Measurements from ENCODE around the gene PBX1.

PBX1 gene

GRCh38 chr1:164891615-164892014 is 332.6 kb downstream of the PBX1 start:
- DNase-seq = no peak

DNA sequence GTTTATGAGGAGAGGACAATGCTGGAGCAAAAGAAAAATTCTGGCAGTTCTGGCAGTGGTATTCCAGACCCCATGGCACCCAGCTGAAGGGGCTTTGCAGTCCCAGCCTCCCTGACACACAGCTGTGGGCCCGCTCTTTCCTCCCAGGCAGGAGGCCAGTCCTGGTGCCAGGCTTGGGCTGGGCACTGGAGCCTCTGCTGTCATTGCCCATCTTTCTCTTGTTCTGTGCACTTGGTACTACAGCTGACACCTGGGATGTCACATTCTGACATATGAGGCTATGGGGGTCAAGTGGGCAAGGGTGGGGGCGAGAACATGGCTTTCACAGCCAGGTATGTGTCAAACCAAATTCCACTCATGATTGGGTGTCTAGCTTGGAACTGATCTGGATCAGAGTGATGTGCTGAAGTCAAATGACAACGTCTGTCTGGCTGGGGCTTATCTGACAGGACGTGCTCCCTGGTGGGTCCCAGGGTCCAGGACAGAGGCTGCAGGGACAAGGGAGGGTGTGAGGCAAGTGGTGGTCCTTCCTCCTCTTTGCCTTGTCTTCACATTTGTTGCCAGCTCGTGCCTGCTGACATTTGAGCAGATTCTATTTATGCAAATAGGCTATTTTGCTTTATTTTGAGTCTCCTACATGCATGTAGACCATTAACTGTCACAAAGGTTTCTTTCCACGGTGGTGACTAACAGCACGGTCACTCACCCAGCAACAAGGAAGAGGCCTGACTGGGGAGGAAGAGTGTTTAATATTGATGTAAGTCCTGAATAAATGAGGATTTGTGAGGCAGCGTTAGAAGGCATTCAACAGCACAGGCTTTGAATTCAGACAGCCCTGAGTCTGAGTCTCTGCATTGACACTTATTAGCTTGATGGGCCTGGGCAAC is 336.3 kb downstream of the PBX1 start:
- no peak for DNase-seq

DNA sequence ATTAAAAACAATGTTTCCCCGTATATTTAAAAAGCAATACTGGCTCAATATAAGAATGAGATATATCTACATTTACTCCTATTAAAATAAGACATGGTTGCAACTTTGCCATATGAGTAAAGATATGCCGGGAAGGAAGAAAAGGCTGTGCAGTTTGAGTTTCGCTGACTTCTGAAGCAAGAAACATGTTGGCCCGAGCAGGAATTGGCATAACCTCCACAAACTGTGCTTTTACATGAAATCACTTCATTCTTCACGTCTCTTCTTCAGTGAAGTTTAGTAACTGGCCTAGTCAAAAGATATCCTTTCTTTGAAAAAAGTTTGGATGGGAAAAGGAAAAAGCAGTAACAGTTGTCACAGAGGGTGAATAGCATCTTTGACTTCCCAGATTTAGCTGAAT is 342.0 kb downstream of the PBX1 start:
- no peak for DNase-seq

Measured in right hindlimb (tissue), 1 donor.